GM19239 (cell line): ENCODE measurements around the gene PRKAR2B.

ENCODE experiments used
- DNase-seq: peaks from one replicate; pipeline ENCODE4 v3.0.0; 2011; ENCODE audit warnings: low spot score; ENCODE audit not compliant: insufficient read length
- FAIRE-seq: peaks from 2 replicates; lab custom pipeline; 2011; peaks lifted over from hg19 to GRCh38; lab: Jason Lieb, UNC

Gene PRKAR2B

GRCh38 chr7:107044347-107045194 lies at the start of gene PRKAR2B:
PRKAR2B (plus strand) TSS chr7:107044705; CDS start chr7:107044908, 203 bp downstream.
- DNase-seq (peak; percentile 85), FAIRE-seq (no peak)

DNA sequence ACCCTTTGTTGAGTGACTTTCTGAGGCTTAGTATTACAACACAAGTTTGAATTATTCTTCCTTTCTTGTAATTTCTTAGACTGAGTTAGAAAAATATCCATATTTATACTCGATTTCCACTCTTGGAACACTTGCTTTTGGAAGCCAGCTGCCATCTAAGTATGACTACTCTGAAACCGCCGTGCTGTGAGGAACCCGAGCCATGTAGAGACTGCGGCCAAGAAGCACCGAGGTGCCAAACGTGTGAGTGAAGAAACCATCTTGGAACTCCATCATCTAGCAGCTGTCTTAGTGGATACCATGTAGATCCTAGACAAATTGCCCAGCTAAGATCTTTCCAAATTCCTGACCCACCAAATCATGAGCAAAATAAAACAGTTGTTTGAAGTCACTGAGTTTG lies 49.7 kb upstream of the PRKAR2B start:
- FAIRE-seq = no peak
- no peak for DNase-seq

DNA sequence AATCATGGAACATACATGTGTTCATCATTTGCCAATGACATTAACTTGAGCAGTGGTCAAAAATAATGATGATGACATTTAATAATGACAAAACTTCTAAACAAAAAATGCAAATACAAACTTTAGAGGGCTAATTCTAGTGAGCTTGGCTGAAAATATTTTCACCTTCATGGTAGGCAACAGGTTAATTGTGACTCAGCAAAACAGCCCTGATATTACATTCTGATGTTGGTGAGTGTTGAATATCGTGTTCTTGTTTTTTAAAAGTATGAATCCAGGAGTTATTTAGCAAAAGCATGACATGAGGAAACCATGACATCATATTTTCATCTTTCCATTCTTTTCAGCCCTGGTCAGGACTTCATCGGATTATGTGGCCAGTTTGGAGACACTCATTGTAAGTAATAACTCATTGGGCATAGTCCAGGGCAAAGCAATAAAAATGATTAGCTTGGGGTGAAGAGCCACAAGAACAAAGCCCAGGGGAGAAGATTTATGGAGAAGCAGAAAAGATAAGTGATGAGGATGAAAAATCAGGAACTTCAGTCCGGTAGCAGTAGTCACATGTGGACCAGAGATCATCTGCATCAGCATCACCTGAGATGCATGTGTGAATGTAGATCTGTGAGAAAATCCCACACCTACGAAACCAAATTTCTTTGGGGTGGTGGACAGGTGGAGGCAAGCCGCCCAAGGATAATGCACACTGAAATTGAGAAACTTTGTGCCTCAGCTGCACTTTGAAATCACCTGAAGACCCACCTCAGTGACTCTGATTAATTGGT lies 46.8 kb upstream of the PRKAR2B start:
- DNase-seq = no peak
- FAIRE-seq = no peak

- DNase-seq (no peak), FAIRE-seq (no peak)
Observed at GRCh38 chr7:106999023-106999422, 45.5 kb upstream of the PRKAR2B start.

DNA sequence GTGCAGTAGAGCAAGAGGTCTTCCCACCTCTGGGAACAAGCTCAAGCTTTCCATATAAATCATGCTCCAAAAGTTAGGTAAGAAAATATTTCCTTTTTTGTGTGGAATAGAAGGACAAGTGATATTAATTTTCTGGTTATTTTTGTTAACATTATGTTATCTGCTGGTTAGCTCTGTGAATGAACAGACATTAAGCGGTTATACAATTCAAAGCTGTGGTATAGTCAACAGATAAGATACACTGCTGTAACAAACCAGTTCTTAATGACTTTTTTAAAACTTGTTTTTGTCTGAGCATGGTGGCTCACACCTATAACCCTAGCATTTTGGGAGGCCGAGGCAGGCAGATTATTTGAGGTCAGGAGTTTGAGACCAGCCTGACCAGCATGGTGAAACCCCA lies 43.0 kb upstream of the PRKAR2B start:
- DNase-seq (no peak), FAIRE-seq (no peak)

DNA sequence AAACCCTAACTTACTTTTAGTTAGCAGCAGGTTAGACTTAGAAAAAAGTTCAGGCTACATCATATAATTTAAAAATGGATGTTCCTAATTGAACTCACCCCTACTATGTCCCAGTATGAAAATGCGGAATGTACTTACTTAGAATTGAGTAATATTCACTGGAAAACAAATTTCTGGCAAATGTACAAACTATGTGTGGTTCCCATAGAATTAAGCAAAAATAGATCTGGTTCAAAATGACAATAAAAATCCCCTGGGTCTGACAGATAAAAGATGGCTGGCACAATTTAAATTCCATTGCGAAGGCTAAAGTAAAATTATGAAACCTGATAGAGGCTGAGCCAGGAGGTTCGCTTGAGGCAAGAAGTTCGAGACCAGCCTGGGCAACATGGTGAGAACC lies 42.4 kb upstream of the PRKAR2B start:
- DNase-seq (no peak), FAIRE-seq (no peak)

- FAIRE-seq = no peak
- DNase-seq = no peak
Observed at GRCh38 chr7:107002529-107002998, 41.9 kb upstream of the PRKAR2B start.

- FAIRE-seq = no peak
- DNase-seq = no peak
Observed at GRCh38 chr7:107007007-107007891, 37.3 kb upstream of the PRKAR2B start.

- FAIRE-seq (no peak), DNase-seq (no peak)
Observed at GRCh38 chr7:107007892-107008287, 36.6 kb upstream of the PRKAR2B start.

GRCh38 chr7:107009846-107010203 lies 34.7 kb upstream of the PRKAR2B start:
- FAIRE-seq = no peak
- no peak for DNase-seq

DNA sequence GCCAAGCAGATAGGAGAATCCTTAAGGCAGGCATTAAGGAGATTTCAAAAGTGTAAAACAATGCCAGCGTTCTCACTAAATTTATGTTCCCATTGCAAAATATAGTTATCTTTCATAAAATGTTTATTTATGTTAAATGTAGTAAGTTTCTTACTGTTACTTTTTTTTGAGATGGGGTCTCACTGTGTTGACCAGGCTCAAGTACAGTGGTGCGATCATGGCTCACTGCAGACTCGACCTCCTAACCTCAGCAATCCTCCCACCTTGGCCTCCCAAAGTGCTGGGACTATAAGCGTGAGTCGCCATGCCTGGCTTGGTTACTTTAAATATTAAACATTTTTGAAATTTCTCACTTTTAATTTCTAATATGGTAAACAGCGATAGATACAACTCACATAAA lies 31.8 kb upstream of the PRKAR2B start:
- no peak for FAIRE-seq

GRCh38 chr7:107014387-107015023 lies 30.0 kb upstream of the PRKAR2B start:
- DNase-seq = no peak
- FAIRE-seq = no peak

More for the DNA sequence above, 31.8 kb upstream of the PRKAR2B start:
- DNase-seq = no peak

DNA sequence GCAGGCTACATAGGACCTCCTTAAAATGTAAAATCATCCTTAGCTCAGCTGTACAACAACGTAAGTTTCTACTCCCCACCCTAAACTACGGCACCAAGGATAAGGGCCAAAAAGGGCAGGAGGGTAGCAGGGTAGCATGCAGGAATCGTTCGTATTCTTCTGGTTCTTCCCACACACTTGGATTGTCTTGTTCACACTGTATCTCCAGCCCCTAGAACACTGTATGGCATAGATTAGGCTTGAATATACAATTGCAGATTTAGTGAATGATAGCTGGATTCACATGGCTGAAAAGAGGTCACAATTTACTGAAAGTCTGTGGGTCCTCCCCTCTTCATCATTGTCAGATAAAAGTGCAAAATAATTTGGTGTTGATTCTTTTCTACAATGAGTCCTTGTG lies 28.2 kb upstream of the PRKAR2B start:
- FAIRE-seq (no peak), DNase-seq (no peak)

DNA sequence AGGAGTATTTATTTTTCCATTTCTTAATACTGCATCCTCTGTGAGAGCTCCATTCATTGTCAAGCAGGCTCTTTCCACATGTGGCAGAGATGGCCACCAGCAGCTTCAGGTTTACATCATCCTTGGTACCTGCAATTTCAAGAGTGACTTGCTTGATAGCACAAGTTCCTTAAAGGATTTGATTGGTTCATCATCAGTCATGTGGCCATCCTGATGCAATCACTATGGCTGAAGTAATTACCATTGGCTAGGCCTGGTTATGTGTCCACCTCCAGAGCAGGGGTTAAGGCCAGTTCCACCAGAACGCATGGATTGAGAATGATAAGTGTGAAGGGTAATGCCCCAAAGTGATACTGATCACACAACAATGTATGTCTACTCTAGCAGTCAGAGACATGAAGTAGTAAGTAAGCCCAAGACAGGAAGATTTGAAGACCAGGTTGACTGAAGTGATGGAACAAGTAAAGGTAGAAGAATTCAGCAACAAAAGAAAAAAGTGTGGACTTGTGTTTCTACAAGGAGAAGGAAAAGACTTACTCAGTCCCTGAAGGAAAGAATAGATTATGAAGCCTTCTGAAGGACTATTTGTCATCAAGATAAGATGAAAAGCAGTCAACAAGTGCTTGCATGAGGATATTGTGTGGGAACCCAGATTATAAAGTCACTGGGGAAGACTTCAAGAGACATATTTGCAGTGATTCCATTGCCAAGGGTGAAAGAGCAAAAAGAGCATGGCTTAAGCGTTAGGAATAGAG lies 26.4 kb upstream of the PRKAR2B start:
- DNase-seq (no peak), FAIRE-seq (no peak)

GRCh38 chr7:107020400-107020799 lies 24.1 kb upstream of the PRKAR2B start:
- no peak for FAIRE-seq
- DNase-seq = no peak

DNA sequence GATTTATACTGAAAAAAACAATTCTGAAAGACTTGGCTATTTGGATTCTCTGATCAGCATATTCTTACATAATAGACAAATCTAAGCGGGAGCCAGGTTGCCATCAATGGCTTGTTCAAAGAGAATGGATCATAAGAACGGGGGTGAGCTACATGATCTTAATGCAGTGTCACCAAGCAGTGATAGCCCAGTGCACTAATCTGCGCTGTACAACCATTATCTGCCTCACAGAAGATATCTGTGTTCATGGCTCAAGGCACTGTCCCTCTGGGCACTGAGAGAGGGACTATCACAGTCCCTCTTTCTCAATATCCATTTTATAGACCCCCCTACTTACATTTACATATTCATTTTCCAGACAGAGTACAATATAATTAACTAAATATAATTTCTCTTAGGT lies 22.9 kb upstream of the PRKAR2B start:
- FAIRE-seq (no peak), DNase-seq (no peak)

GRCh38 chr7:107023522-107024151 lies 20.9 kb upstream of the PRKAR2B start:
- FAIRE-seq (no peak), DNase-seq (no peak)

GRCh38 chr7:107024906-107025305 lies 19.6 kb upstream of the PRKAR2B start:
- FAIRE-seq (no peak), DNase-seq (no peak)
